ENCODE results near the gene SCYGR4. TPM values are rescaled to one million over a fixed set of nuclear protein-coding genes. Genes with fewer than 3 reads are reported as not detected.

SCYGR4 gene
- total RNA-seq, 3 donors from 2014 or later: not detected

DNA sequence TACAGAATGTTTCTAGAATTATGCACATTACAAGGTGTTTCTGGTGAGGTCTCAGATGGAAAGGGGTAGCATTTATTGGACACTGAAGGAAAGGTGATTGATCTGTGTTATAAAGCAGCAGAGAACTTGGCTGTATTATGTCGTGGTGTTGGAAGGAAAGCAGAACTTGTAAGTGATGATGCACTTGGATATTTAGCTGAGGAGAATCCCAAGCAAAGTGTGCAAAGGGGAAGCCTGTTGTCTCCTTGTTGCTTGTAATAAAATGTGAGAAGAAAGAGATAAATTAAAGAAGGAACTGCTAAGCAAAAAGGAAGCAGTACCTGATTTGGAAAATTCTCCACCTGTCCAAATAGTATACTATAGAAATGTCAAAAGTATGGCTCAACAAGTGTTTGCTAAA is 37.1 kb downstream of the SCYGR4 start:
- Histone ChIP-seq H3K4me1 (ENCODE audit: low read depth) (no peaks in the 10 kb centered on the region), H3K9me3 (no peaks in the 10 kb centered on the region), H3K36me3 (ENCODE audit: low read depth) (no peaks in the 10 kb centered on the region), H3K4me3 (no peak overlapping the region)
- intact Hi-C loops (cut with DNase I, micrococcal nuclease): no loop called here
- TF ChIP-seq CTCF (IDR thresholded peaks at IDR 0.05): no peak
- DNase-seq: no peak
- ATAC-seq: no peak

GRCh38 chr2:227655454-227655853 is 38.2 kb downstream of the SCYGR4 start:
- DNase-seq (no peak), ATAC-seq (peak; percentile 67)
- intact Hi-C loops (cut with DNase I, micrococcal nuclease): loop anchor here in 1 of 2 donors (5.0 kb wide), 1 partner anchor 112 kb away; no protein-coding TSS in a partner anchor
- H3K4me3 ChIP-seq: no peak overlapping the region
- no peaks in the 10 kb centered on the region for H3K4me1 ChIP-seq (ENCODE audit: low read depth)
- H3K36me3 ChIP-seq (ENCODE audit: low read depth): no peaks in the 10 kb centered on the region
- H3K9me3 ChIP-seq: no peaks in the 10 kb centered on the region
- TF ChIP-seq CTCF (IDR thresholded peaks at IDR 0.05): no peak

GRCh38 chr2:227657199-227657845 is 40.0 kb downstream of the SCYGR4 start:
- no peak for TF ChIP-seq CTCF (IDR thresholded peaks at IDR 0.05)
- no peak for DNase-seq
- Histone ChIP-seq H3K9me3 (no peaks in the 10 kb centered on the region), H3K4me1 (ENCODE audit: low read depth) (no peaks in the 10 kb centered on the region), H3K36me3 (ENCODE audit: low read depth) (no peaks in the 10 kb centered on the region), H3K4me3 (no peak overlapping the region)
- ATAC-seq: no peak
- intact Hi-C loops (cut with DNase I, micrococcal nuclease): loop anchor here in 1 of 2 donors (5.0 kb wide), 1 partner anchor 110 kb away; no protein-coding TSS in a partner anchor

GRCh38 chr2:227661025-227661649 is 43.8 kb downstream of the SCYGR4 start:
- H3K4me1 ChIP-seq (ENCODE audit: low read depth): no peaks in the 10 kb centered on the region
- DNase-seq (no peak), ATAC-seq (no peak)
- no peaks in the 10 kb centered on the region for H3K36me3 ChIP-seq (ENCODE audit: low read depth)
- no peak for TF ChIP-seq CTCF (IDR thresholded peaks at IDR 0.05)
- no peak overlapping the region for H3K4me3 ChIP-seq
- intact Hi-C loops (cut with DNase I, micrococcal nuclease): loop anchor here in 1 of 2 donors (5.0 to 10.0 kb wide), 2 partner anchors 106 to 224 kb away; no protein-coding TSS in a partner anchor
- H3K9me3 ChIP-seq: no peaks in the 10 kb centered on the region

GRCh38 chr2:227661827-227662226 is 44.5 kb downstream of the SCYGR4 start:
- no peak for ATAC-seq
- intact Hi-C loops (cut with DNase I, micrococcal nuclease): loop anchor here in 1 of 2 donors (5.0 to 10.0 kb wide), 2 partner anchors 105 to 223 kb away; no protein-coding TSS in a partner anchor
- Histone ChIP-seq H3K4me3 (no peak overlapping the region), H3K9me3 (no peaks in the 10 kb centered on the region), H3K36me3 (ENCODE audit: low read depth) (no peaks in the 10 kb centered on the region), H3K4me1 (ENCODE audit: low read depth) (no peaks in the 10 kb centered on the region)
- no peak for DNase-seq
- TF ChIP-seq CTCF (IDR thresholded peaks at IDR 0.05): no peak
